ENCODE results near the gene ROS1.

Gene ROS1

DNA sequence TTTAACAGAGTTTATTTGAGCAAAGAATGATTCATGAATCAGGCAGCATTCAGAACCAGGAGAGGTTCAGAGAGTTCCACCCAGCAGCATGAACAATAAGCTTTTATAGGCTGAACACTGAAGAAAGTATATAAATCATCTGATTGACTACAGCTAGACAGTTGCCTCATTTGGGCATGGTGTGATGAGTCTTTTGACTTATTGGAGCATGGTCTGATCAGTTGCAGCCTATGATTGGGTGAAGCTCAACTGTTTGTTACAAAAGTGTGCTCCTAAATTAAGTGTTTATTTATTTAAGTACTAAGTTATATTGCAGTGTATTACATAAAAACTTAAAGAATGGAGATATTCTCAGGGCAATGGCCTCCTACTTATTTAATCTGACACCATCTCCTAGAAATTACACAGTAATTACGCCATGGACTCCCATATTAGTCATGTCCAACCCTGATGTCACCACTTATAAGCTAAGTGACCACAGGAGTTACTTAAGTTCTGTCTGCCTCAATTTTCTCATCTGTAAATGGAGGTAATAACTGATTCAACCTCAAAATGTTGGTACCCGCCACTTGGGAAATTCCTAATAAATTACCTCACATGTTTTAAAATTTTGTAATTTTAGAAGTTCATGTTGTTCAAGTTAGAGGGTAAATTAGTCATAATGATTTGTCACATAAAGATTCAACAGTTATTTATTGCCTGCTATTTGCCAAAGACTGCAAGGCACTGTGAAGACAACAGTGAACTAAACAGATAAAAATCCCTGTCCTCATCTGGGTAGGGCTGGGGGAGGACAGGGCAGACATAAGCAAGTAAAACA is 15.2 kb upstream of the ROS1 start:
- peak; percentile 98 for DNase-seq (ENCODE audit: low read depth)

DNA sequence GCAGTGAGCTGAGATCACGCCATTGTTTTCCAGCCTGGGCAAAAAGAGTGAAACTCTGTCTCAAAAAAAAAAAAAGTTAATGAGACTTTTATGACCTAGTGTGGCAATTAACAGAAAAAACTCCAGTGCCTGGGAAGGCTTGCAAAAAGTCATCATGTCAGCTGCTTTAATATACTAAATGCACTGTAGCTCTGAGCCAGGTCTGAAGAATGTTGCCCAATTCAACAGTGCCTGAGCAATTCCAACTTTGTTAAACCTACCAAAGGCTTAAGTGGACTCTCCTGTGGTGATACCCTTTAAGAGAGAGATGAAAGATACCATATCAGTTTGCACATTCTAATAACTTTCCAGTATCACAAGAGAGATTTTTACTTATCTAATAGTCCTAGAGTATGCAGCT is 6.5 kb upstream of the ROS1 start:
- no peak for DNase-seq (ENCODE audit: low read depth)

DNA sequence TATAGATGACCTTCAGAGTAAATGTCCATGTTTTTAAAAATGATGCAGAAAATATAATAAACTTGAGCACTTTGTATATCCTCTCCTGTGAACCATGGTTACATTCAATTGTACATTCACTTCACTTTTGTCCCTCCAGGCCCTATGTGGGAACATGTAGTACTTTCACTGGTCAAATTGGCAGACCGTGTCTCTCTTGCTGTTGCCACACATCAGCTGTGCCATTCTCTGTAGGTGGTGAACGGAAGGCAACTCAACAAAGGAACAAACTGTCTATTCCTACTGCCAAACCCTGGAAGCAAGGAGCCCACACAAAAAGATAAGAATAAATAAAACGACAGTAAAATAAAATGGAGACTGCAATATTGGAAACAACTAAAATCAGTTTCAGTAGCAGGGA is 2.0 kb downstream of the ROS1 start:
- DNase-seq (ENCODE audit: low read depth) = no peak

GRCh38 chr6:117418320-117418719 is 7.4 kb downstream of the ROS1 start:
- DNase-seq (ENCODE audit: low read depth) = no peak

GRCh38 chr6:117417851-117418250 is 7.9 kb downstream of the ROS1 start:
- DNase-seq (ENCODE audit: low read depth) = no peak

DNA sequence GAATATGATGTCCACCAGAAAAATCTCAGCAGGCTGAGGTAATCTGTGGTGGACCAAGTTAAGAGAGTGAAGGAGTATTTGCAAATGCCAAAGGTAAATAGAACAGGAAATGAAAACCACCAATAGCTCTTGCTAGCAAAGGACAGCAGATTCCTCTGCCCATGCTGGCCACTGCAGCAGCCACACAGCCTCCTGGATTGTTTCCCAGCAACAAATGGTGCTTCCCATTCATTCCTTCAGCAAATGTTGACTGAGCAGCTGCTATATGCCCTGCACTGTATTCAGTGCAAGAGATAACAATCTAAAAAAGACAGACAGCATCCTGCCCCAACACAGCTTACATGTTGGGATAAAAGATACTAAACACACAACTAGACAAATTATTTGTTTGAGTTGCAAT is 11.0 kb downstream of the ROS1 start:
- DNase-seq (ENCODE audit: low read depth) = no peak

GRCh38 chr6:117411474-117411873 is 14.3 kb downstream of the ROS1 start:
- no peak for DNase-seq (ENCODE audit: low read depth)

GRCh38 chr6:117409863-117410262 is 15.9 kb downstream of the ROS1 start:
- DNase-seq (ENCODE audit: low read depth) = no peak

GRCh38 chr6:117409420-117409819 is 16.3 kb downstream of the ROS1 start:
- no peak for DNase-seq (ENCODE audit: low read depth)

DNA sequence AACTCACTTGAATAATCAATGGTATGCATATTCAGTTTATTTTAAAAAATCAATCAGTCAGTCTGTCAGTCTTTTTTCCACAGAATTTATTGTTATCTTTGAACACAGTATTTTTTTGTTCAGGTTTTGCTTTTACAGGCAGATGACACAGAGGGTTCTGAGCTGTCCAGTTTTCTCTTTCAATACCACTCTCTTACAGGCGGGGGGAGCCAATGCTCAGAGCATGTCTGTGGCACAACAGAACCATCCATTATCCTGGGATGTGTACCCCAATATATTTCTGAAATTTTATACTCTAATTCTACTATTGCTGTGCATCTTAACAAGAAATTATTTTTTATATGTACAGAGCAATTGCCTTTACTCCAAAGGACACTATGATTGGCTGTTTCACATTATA is 21.2 kb downstream of the ROS1 start:
- no peak for DNase-seq (ENCODE audit: low read depth)

DNA sequence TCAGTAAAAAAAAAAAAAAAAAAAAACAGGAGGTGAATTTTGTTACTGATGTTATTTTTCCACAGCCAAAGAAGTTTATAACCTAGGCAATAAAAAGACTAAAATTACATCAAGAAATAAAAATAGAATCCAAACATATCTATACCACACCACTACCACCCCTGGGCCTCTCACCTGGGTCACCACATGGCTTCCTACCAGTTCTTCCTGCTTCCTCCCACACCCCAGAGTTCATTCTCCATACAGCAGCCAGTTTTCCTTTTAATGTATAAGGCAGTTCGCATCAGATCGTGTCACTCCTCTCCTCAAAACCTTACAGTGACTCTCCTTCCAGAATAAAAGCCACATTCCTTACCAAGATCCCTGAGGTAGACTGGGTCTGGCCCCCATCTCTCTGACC is 23.9 kb downstream of the ROS1 start:
- DNase-seq (ENCODE audit: low read depth) = no peak

GRCh38 chr6:117399924-117400323 is 25.8 kb downstream of the ROS1 start:
- no peak for DNase-seq (ENCODE audit: low read depth)

DNA sequence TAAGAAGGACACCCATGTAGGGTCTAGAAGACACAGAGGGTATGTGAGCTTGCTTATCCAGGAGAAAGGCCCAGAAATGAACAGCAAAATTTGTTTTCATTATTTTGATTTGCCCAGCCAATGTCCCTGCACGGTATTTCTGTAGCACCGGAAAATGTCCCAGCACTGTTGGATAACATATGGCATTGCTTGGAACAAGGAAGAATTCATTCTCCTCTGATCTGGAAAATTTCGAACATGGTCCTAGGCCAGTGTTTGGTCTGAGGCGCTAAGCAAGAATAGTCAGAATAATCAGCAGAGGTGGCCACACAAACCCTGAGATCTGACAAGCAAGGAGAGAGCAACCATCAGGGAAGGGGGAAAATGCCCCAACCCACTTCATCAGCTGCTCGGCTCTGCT is 26.6 kb downstream of the ROS1 start:
- DNase-seq (ENCODE audit: low read depth) = no peak

DNA sequence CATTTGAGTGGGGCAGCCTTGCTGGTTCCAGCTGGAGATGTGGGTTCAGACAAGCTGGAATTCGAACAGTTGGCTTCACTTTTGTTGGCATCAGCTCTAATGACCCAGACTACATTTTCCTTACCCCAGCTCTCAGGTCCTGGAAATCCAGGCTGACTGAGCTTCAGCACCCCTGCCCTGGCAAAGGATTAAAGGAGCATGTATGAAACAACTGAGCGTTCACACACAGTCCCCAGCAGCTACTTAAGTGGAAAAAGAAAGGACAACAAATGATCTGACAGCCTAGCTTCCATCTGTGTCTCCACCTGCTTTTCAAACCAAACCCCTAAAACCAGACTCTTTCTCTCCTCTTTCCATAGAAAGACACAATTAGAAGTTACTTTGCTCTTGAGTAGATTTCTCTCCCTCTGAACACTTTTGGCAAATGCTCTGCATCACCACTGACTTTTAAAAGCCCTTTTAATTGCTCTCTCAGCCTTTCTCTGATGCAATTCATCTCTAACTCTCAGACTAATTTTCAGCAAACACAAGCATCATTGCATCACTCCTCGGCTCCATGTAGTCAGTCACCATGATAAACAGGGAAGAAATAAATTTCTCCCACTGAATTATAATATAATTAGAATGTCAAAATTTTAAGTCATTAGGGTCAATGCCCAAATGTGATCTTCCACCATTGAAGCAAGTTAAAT is 28.1 kb downstream of the ROS1 start:
- peak; percentile 21 for DNase-seq (ENCODE audit: low read depth)

DNA sequence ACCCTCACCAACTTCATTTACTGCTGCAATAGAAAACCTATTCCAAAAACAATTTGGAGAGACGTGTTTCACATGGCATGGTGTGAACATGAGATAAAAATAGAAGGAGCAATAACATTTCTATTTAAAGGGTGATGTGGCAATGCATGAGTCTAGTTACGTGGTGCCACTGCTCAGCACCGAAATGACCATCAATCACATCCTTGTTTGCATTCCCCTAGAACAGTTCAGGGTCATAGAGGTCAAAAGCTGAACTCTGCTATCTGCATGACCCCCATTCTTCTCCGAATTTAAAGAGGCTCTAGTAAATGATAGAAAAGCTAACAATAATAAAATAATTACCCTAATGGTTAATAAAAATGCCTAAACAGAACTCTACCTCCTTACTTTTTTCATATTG is 29.5 kb downstream of the ROS1 start:
- DNase-seq (ENCODE audit: low read depth) = no peak

DNA sequence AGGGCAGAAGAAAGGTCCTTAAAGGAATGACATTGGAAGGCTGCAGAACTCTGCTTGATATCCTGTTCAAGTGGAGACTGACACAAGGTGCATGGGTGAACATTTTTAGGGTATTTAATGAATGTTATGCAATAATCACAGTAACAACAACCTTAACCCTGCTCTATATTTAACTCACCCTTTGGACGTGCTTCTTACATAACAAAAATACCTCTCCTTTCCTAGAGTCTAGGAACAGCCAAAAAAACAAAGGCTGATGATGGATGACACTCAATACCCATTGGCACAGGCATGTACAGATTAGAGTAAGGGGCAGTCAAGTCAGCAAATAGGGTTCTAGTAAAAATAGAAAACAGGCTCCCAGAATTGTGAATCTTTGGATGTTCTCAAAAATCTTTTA is 30.6 kb downstream of the ROS1 start:
- no peak for DNase-seq (ENCODE audit: low read depth)

- DNase-seq (ENCODE audit: low read depth) = no peak
Measured at GRCh38 chr6:117393045-117393444, 32.7 kb downstream of the ROS1 start.

GRCh38 chr6:117391874-117392583 is 33.7 kb downstream of the ROS1 start:
- no peak for DNase-seq (ENCODE audit: low read depth)

GRCh38 chr6:117389227-117390057 is 36.3 kb downstream of the ROS1 start:
- no peak for DNase-seq (ENCODE audit: low read depth)

DNA sequence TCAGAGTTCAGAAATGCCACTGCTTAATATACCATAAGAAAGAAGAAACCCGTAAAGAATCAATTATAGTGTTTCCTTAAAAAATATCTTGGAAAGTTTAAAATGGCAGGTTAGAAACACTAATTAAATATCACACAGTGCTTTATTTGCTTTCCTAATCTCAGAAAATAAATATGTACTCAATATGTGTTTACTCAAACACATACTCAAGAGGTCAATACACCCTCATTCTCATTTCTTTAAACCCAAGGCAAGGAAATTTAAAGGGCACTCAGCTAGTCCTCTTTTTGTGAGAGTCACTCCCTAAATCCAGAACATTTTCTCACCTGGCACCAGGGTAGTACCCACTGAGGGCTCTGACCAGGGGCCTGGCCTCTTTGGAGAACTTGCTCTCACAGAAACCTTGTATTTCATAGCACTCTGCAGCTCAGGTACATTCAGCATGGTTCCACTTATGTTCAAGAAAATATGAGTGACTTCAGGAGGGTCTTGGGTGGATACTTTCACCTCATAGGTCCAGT is 38.2 kb downstream of the ROS1 start:
- DNase-seq (ENCODE audit: low read depth) = no peak

GRCh38 chr6:117384659-117385058 is 41.1 kb downstream of the ROS1 start:
- DNase-seq (ENCODE audit: low read depth) = no peak

GRCh38 chr6:117381749-117382148 is 44.0 kb downstream of the ROS1 start:
- no peak for DNase-seq (ENCODE audit: low read depth)

Measured in GM04503 (cell line).